ENCODE data around the gene PDGFA.

DNA sequence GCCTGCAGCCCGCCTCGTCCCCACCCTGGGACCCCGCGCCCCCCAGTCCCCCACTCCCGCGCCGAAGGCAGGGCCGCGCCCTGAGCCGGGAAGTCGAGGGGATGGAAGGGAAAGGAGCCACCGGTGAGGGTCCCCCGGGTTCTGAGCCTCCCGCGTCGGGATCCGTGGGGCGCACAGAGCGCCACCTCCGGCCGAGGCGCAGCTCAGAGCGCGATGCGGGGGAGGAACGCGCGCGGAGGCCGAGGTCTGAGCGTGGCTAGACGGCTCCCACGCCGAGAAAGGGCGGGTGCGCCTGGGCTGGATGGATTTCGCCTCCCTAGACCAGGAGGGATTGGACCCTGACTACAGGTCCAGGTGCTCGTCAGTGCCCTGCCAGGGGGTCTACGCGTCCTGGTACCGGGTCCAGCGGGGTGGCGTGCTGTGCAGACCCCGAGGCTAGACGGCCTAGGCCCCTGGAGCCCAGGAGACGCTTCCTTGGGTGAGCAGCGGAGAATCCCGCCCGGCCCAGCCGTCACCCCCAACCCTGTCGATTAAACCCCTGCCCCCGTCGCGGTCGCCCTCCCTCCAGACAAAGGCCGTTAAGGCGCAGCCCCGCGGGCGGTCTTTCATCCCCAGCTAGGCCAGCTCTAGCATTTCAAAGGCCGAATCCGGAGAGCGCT, 986 bp upstream of the PDGFA start:
- TF ChIP-seq, protein P1, sequence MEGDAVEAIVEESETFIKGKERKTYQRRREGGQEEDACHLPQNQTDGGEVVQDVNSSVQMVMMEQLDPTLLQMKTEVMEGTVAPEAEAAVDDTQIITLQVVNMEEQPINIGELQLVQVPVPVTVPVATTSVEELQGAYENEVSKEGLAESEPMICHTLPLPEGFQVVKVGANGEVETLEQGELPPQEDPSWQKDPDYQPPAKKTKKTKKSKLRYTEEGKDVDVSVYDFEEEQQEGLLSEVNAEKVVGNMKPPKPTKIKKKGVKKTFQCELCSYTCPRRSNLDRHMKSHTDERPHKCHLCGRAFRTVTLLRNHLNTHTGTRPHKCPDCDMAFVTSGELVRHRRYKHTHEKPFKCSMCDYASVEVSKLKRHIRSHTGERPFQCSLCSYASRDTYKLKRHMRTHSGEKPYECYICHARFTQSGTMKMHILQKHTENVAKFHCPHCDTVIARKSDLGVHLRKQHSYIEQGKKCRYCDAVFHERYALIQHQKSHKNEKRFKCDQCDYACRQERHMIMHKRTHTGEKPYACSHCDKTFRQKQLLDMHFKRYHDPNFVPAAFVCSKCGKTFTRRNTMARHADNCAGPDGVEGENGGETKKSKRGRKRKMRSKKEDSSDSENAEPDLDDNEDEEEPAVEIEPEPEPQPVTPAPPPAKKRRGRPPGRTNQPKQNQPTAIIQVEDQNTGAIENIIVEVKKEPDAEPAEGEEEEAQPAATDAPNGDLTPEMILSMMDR (IDR thresholded peaks at IDR 0.05): peak; percentile 33
- TF ChIP-seq EZH2 (IDR thresholded peaks at IDR 0.05): peak; percentile 82
- TF ChIP-seq EZH2phosphoT487 (IDR thresholded peaks at IDR 0.05): peak; percentile 70
